ENCODE data around the gene USPL1. TPM values are rescaled to one million over a fixed set of nuclear protein-coding genes. Genes with fewer than 3 reads are reported as not detected.

The USPL1 gene
- total RNA-seq (31.6 TPM), polyA plus RNA-seq (14.5 TPM)

GRCh38 chr13:30617315-30618185 is at the start of gene USPL1:
USPL1 (plus strand) TSS chr13:30617920; CDS start chr13:30621141, 3,221 bp downstream.
- WGBS: under 1% methylated on average over 78 of the region's 78 CpGs
- Histone ChIP-seq H3K4me1 (ENCODE audit: insufficient read depth) (no peaks in the 10 kb centered on the region), H3K27ac (ENCODE audit: low read depth) (peak within 1 kb of the TSS; percentile 99), H3K36me3 (ENCODE audit: insufficient read depth) (no peaks in the 10 kb centered on the region), H3K4me3 (ENCODE audit: low read depth, low read length) (peak within 1 kb of the TSS; percentile 68)
- DNase-seq (ENCODE audit: extremely low spot score): peak; percentile 93

- WGBS: 54% methylated on average over 8 of the region's 8 CpGs
- no peak overlapping the region for H3K4me3 ChIP-seq (ENCODE audit: low read depth, low read length)
- H3K4me1 ChIP-seq (ENCODE audit: insufficient read depth): no peaks in the 10 kb centered on the region
- no peak overlapping the region for H3K27ac ChIP-seq (ENCODE audit: low read depth)
- no peak for DNase-seq (ENCODE audit: extremely low spot score)
- no peaks in the 10 kb centered on the region for H3K36me3 ChIP-seq (ENCODE audit: insufficient read depth)
Measured at GRCh38 chr13:30569901-30570576, 47.7 kb upstream of the USPL1 start.

GRCh38 chr13:30570691-30571090 is 47.0 kb upstream of the USPL1 start:
- no peaks in the 10 kb centered on the region for H3K4me1 ChIP-seq (ENCODE audit: insufficient read depth)
- no peak overlapping the region for H3K27ac ChIP-seq (ENCODE audit: low read depth)
- no peak for DNase-seq (ENCODE audit: extremely low spot score)
- no peaks in the 10 kb centered on the region for H3K36me3 ChIP-seq (ENCODE audit: insufficient read depth)
- H3K4me3 ChIP-seq (ENCODE audit: low read depth, low read length): no peak overlapping the region

GRCh38 chr13:30572859-30573275 is 44.9 kb upstream of the USPL1 start:
- Histone ChIP-seq H3K27ac (ENCODE audit: low read depth) (peak overlapping the region; percentile 33), H3K36me3 (ENCODE audit: insufficient read depth) (no peaks in the 10 kb centered on the region), H3K4me1 (ENCODE audit: insufficient read depth) (no peaks in the 10 kb centered on the region), H3K4me3 (ENCODE audit: low read depth, low read length) (peak overlapping the region; percentile 35)
- WGBS: 5% methylated on average over 1 of the region's 1 CpG
- DNase-seq (ENCODE audit: extremely low spot score): no peak

- WGBS: 29% methylated on average over 7 of the region's 7 CpGs
- no peaks in the 10 kb centered on the region for H3K4me1 ChIP-seq (ENCODE audit: insufficient read depth)
- H3K27ac ChIP-seq (ENCODE audit: low read depth): no peak overlapping the region
- H3K36me3 ChIP-seq (ENCODE audit: insufficient read depth): no peaks in the 10 kb centered on the region
- no peak overlapping the region for H3K4me3 ChIP-seq (ENCODE audit: low read depth, low read length)
- no peak for DNase-seq (ENCODE audit: extremely low spot score)
Measured at GRCh38 chr13:30576528-30576927, 41.2 kb upstream of the USPL1 start.

- 73% methylated on average over 6 of the region's 6 CpGs for WGBS
- H3K4me3 ChIP-seq (ENCODE audit: low read depth, low read length): no peak overlapping the region
- H3K4me1 ChIP-seq (ENCODE audit: insufficient read depth): no peaks in the 10 kb centered on the region
- H3K27ac ChIP-seq (ENCODE audit: low read depth): no peak overlapping the region
- H3K36me3 ChIP-seq (ENCODE audit: insufficient read depth): no peaks in the 10 kb centered on the region
- no peak for DNase-seq (ENCODE audit: extremely low spot score)
Measured at GRCh38 chr13:30577401-30577852, 40.3 kb upstream of the USPL1 start.

GRCh38 chr13:30580852-30581502 is 36.7 kb upstream of the USPL1 start:
- DNase-seq (ENCODE audit: extremely low spot score): no peak
- 89% methylated on average over 3 of the region's 3 CpGs for WGBS
- Histone ChIP-seq H3K36me3 (ENCODE audit: insufficient read depth) (no peaks in the 10 kb centered on the region), H3K4me3 (ENCODE audit: low read depth, low read length) (no peak overlapping the region), H3K4me1 (ENCODE audit: insufficient read depth) (no peaks in the 10 kb centered on the region), H3K27ac (ENCODE audit: low read depth) (no peak overlapping the region)

- no peak overlapping the region for H3K4me3 ChIP-seq (ENCODE audit: low read depth, low read length)
- no peaks in the 10 kb centered on the region for H3K36me3 ChIP-seq (ENCODE audit: insufficient read depth)
- WGBS: 28% methylated on average over 1 of the region's 1 CpG
- no peaks in the 10 kb centered on the region for H3K4me1 ChIP-seq (ENCODE audit: insufficient read depth)
- no peak overlapping the region for H3K27ac ChIP-seq (ENCODE audit: low read depth)
- no peak for DNase-seq (ENCODE audit: extremely low spot score)
Measured at GRCh38 chr13:30581582-30581981, 36.1 kb upstream of the USPL1 start.

GRCh38 chr13:30584051-30584731 is 33.5 kb upstream of the USPL1 start:
- H3K4me3 ChIP-seq (ENCODE audit: low read depth, low read length): no peak overlapping the region
- H3K4me1 ChIP-seq (ENCODE audit: insufficient read depth): no peaks in the 10 kb centered on the region
- no peak overlapping the region for H3K27ac ChIP-seq (ENCODE audit: low read depth)
- DNase-seq (ENCODE audit: extremely low spot score): no peak
- H3K36me3 ChIP-seq (ENCODE audit: insufficient read depth): no peaks in the 10 kb centered on the region
- 88% methylated on average over 1 of the region's 1 CpG for WGBS

- Histone ChIP-seq H3K36me3 (ENCODE audit: insufficient read depth) (no peaks in the 10 kb centered on the region), H3K4me1 (ENCODE audit: insufficient read depth) (no peaks in the 10 kb centered on the region), H3K4me3 (ENCODE audit: low read depth, low read length) (no peak overlapping the region), H3K27ac (ENCODE audit: low read depth) (no peak overlapping the region)
- 55% methylated on average over 3 of the region's 3 CpGs for WGBS
- no peak for DNase-seq (ENCODE audit: extremely low spot score)
Measured at GRCh38 chr13:30585748-30586262, 31.9 kb upstream of the USPL1 start.

- no peak for DNase-seq (ENCODE audit: extremely low spot score)
- H3K27ac ChIP-seq (ENCODE audit: low read depth): no peak overlapping the region
- H3K36me3 ChIP-seq (ENCODE audit: insufficient read depth): no peaks in the 10 kb centered on the region
- H3K4me1 ChIP-seq (ENCODE audit: insufficient read depth): no peaks in the 10 kb centered on the region
- 88% methylated on average over 1 of the region's 1 CpG for WGBS
- no peak overlapping the region for H3K4me3 ChIP-seq (ENCODE audit: low read depth, low read length)
Measured at GRCh38 chr13:30587231-30587630, 30.5 kb upstream of the USPL1 start.

GRCh38 chr13:30587739-30588138 is 30.0 kb upstream of the USPL1 start:
- Histone ChIP-seq H3K27ac (ENCODE audit: low read depth) (no peak overlapping the region), H3K36me3 (ENCODE audit: insufficient read depth) (no peaks in the 10 kb centered on the region), H3K4me1 (ENCODE audit: insufficient read depth) (no peaks in the 10 kb centered on the region), H3K4me3 (ENCODE audit: low read depth, low read length) (no peak overlapping the region)
- no peak for DNase-seq (ENCODE audit: extremely low spot score)

GRCh38 chr13:30593001-30593400 is 24.7 kb upstream of the USPL1 start:
- Histone ChIP-seq H3K4me3 (ENCODE audit: low read depth, low read length) (no peak overlapping the region), H3K36me3 (ENCODE audit: insufficient read depth) (no peaks in the 10 kb centered on the region)
- 77% methylated on average over 2 of the region's 2 CpGs for WGBS

More at GRCh38 chr13:30593001-30593400, 24.7 kb upstream of the USPL1 start:
- Histone ChIP-seq H3K27ac (ENCODE audit: low read depth) (no peak overlapping the region), H3K4me1 (ENCODE audit: insufficient read depth) (no peaks in the 10 kb centered on the region)
- DNase-seq (ENCODE audit: extremely low spot score): no peak
